Measurements from ENCODE around the gene FAM25A. TPM values are rescaled to one million over a fixed set of nuclear protein-coding genes. Genes with fewer than 3 reads are reported as not detected.

FAM25A gene
- total RNA-seq, 1 experiment from 2014 or later: not detected

GRCh38 chr10:87066178-87066577 lies 46.1 kb downstream of the FAM25A start:
- Histone ChIP-seq H3K4me1 (ENCODE audit: control insufficient read depth, insufficient read depth, low read length) (no peaks in the 10 kb centered on the region), H3K27me3 (ENCODE audit: control insufficient read depth, insufficient read depth, low read length) (no peaks in the 10 kb centered on the region), H3K9me3 (ENCODE audit: control insufficient read depth, insufficient read depth, low read depth, low read length) (no peaks in the 10 kb centered on the region), H3K27ac (ENCODE audit: low read length) (no peak overlapping the region), H3K36me3 (ENCODE audit: control insufficient read depth, insufficient read depth, low read length) (peaks cover 12% of the 10 kb centered on the region), H3K4me3 (ENCODE audit: low read depth in 2 of 2, low read length in 2 of 2) (no peak overlapping the region)
- in situ Hi-C loops (cut with HindIII; ENCODE audit: low pct_unique_long_range_greater_than_20kb, low sequenced_read_pairs): no loop called here
- intact Hi-C loops (cut with micrococcal nuclease; ENCODE audit: unreplicated experiment): no loop called here
- ATAC-seq (peak; percentile 34; the same call in 1 of the 2 replicates), DNase-seq (ENCODE audit: low read depth, low spot score) (no peak)
- BruUV-seq (replicated peaks): no TSS peak
- TF ChIP-seq CTCF (IDR thresholded peaks at IDR 0.05) (no peak), TCF7L2 (IDR thresholded peaks at IDR 0.05; ENCODE audit: low read depth, low read length) (no peak), REST (IDR thresholded peaks at IDR 0.05; ENCODE audit: insufficient read depth in 1 of 2, low read depth in 2 of 2, low read length in 1 of 2) (no peak), SIN3A (IDR thresholded peaks at IDR 0.05; ENCODE audit: borderline replicate concordance, insufficient read depth, low read depth, low read length) (no peak)
- CTCF ChIA-PET: interaction anchor here (0.6 kb wide), 1 partner anchor 1744 kb away, joined by 5 read pairs; no protein-coding TSS in a partner anchor
- POLR2A ChIA-PET: no interaction called here

- Histone ChIP-seq H3K27ac (ENCODE audit: low read length) (no peak overlapping the region), H3K36me3 (ENCODE audit: control insufficient read depth, insufficient read depth, low read length) (peaks cover 12% of the 10 kb centered on the region), H3K9me3 (ENCODE audit: control insufficient read depth, insufficient read depth, low read depth, low read length) (no peaks in the 10 kb centered on the region), H3K4me3 (ENCODE audit: low read depth in 2 of 2, low read length in 2 of 2) (no peak overlapping the region), H3K27me3 (ENCODE audit: control insufficient read depth, insufficient read depth, low read length) (no peaks in the 10 kb centered on the region), H3K4me1 (ENCODE audit: control insufficient read depth, insufficient read depth, low read length) (no peaks in the 10 kb centered on the region)
- no peak for DNase-seq (ENCODE audit: low read depth, low spot score)
- ChIA-PET CTCF (no interaction called here), POLR2A (no interaction called here)
- in situ Hi-C loops (cut with HindIII; ENCODE audit: low pct_unique_long_range_greater_than_20kb, low sequenced_read_pairs) (no loop called here), intact Hi-C loops (cut with micrococcal nuclease; ENCODE audit: unreplicated experiment) (no loop called here)
- TF ChIP-seq CTCF (IDR thresholded peaks at IDR 0.05): no peak
- no peak for TF ChIP-seq TCF7L2 (IDR thresholded peaks at IDR 0.05; ENCODE audit: low read depth, low read length)
- no peak for TF ChIP-seq SIN3A (IDR thresholded peaks at IDR 0.05; ENCODE audit: borderline replicate concordance, insufficient read depth, low read depth, low read length)
- TF ChIP-seq REST (IDR thresholded peaks at IDR 0.05; ENCODE audit: insufficient read depth in 1 of 2, low read depth in 2 of 2, low read length in 1 of 2): no peak
- TF ChIP-seq POLR2AphosphoS5 (IDR thresholded peaks at IDR 0.05; ENCODE audit: low read depth, low read length): no peak
- ATAC-seq: no peak
- no TSS peak for BruUV-seq (replicated peaks)
Observed at GRCh38 chr10:87066865-87067264, 46.8 kb downstream of the FAM25A start.
